Measurements from ENCODE around the gene ASS1. TPM values are rescaled to one million over a fixed set of nuclear protein-coding genes. Genes with fewer than 3 reads are reported as not detected.

The ASS1 gene
- total and polyA plus RNA-seq, 3 donors from 2014 or later, result 68.5 to 153 (median 90.2) TPM

- H3K27me3 ChIP-seq, result no peaks in the 10 kb centered on the region
- DNase-seq, result no peak
- no peaks in the 10 kb centered on the region for H3K4me1 ChIP-seq
- no peak overlapping the region for H3K4me3 ChIP-seq
- no peak for TF ChIP-seq CTCF (IDR thresholded peaks at IDR 0.05)
- no peak overlapping the region for H3K27ac ChIP-seq
- intact Hi-C loops (cut with DNase I; ENCODE audit: low total_unique reads), result no loop called here
- H3K9me3 ChIP-seq, result no peaks in the 10 kb centered on the region
- H3K36me3 ChIP-seq (ENCODE audit: low read depth, missing control alignments), result no peaks in the 10 kb centered on the region
- 91 to 97% methylated on average over 17 to 22 of the region's 22 CpGs for WGBS, 2 donors
Observed at GRCh38 chr9:130405657-130406257, 39.0 kb upstream of the ASS1 start.

GRCh38 chr9:130406278-130406895 lies 38.4 kb upstream of the ASS1 start:
- no peak for TF ChIP-seq POLR2A (IDR thresholded peaks at IDR 0.05)
- TF ChIP-seq CTCF (IDR thresholded peaks at IDR 0.05), result no peak
- intact Hi-C loops (cut with DNase I; ENCODE audit: low total_unique reads), result no loop called here
- no peak overlapping the region for H3K4me3 ChIP-seq
- no peaks in the 10 kb centered on the region for H3K4me1 ChIP-seq
- no peaks in the 10 kb centered on the region for H3K9me3 ChIP-seq
- no peak overlapping the region for H3K27ac ChIP-seq
- no peak for DNase-seq
- no peaks in the 10 kb centered on the region for H3K27me3 ChIP-seq
- no peaks in the 10 kb centered on the region for H3K36me3 ChIP-seq (ENCODE audit: low read depth, missing control alignments)
- 90 to 98% methylated on average over 9 to 10 of the region's 10 CpGs for WGBS, 2 donors

- intact Hi-C loops (cut with DNase I; ENCODE audit: low total_unique reads), result no loop called here
- DNase-seq, result no peak
- WGBS, 2 donors, result 84 to 93% methylated on average over 9 of the region's 9 CpGs
Observed at GRCh38 chr9:130407916-130408663, 36.7 kb upstream of the ASS1 start.

GRCh38 chr9:130408669-130409068 lies 36.1 kb upstream of the ASS1 start:
- 85 to 89% methylated on average over 9 of the region's 9 CpGs for WGBS, 2 donors
- Histone ChIP-seq H3K27me3 (no peaks in the 10 kb centered on the region), H3K27ac (no peak overlapping the region), H3K4me1 (no peaks in the 10 kb centered on the region), H3K9me3 (no peaks in the 10 kb centered on the region), H3K4me3 (no peak overlapping the region), H3K36me3 (ENCODE audit: low read depth, missing control alignments) (no peaks in the 10 kb centered on the region)
- no peak for TF ChIP-seq POLR2A (IDR thresholded peaks at IDR 0.05)
- intact Hi-C loops (cut with DNase I; ENCODE audit: low total_unique reads), result no loop called here
- DNase-seq, result no peak

More at GRCh38 chr9:130407916-130408663, 36.7 kb upstream of the ASS1 start:
- no peak for TF ChIP-seq CTCF (IDR thresholded peaks at IDR 0.05)
- no peak for TF ChIP-seq POLR2A (IDR thresholded peaks at IDR 0.05)
- no peaks in the 10 kb centered on the region for H3K4me1 ChIP-seq
- no peak overlapping the region for H3K4me3 ChIP-seq
- no peaks in the 10 kb centered on the region for H3K9me3 ChIP-seq
- no peaks in the 10 kb centered on the region for H3K27me3 ChIP-seq
- no peaks in the 10 kb centered on the region for H3K36me3 ChIP-seq (ENCODE audit: low read depth, missing control alignments)
- no peak overlapping the region for H3K27ac ChIP-seq

GRCh38 chr9:130409246-130409645 lies 35.5 kb upstream of the ASS1 start:
- H3K4me1 ChIP-seq, result no peaks in the 10 kb centered on the region
- no peak overlapping the region for H3K27ac ChIP-seq
- no peak overlapping the region for H3K4me3 ChIP-seq
- no peaks in the 10 kb centered on the region for H3K36me3 ChIP-seq (ENCODE audit: low read depth, missing control alignments)
- intact Hi-C loops (cut with DNase I; ENCODE audit: low total_unique reads), result no loop called here
- TF ChIP-seq CTCF (IDR thresholded peaks at IDR 0.05) (no peak), POLR2A (IDR thresholded peaks at IDR 0.05) (no peak)
- no peaks in the 10 kb centered on the region for H3K9me3 ChIP-seq
- WGBS, 2 donors, result 73 to 78% methylated on average over 4 of the region's 4 CpGs
- no peaks in the 10 kb centered on the region for H3K27me3 ChIP-seq
- no peak for DNase-seq

All from testis (tissue), 3 donors.